ENCODE results near the gene BTBD18. TPM values are rescaled to one million over a fixed set of nuclear protein-coding genes. Genes with fewer than 3 reads are reported as not detected.

BTBD18 gene
- total and polyA plus RNA-seq, 4 donors = 0.13 TPM; not detected in 3

DNA sequence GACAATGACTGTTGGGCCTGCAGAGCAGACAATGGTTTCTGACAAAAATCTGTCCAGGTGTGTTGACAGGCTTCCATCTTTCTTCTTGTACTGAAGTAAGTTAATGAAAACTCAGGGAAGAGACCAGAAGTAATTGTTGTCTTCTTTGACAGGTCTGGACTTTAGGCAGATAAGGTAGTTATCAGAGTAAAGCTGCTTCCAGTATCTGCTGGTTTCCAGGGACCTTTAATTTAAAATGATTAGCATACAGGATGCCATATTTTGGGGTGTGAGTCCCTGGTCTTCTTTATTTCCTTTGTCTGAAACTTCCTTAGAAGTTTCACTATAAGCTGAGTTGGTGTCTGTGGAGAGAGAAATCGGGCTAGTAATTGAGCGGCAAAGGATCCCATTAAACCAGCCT, 37.8 kb downstream of the BTBD18 start:
- TF ChIP-seq ZBTB33 (IDR thresholded peaks at IDR 0.05) (no peak), HNF4A (conservative IDR thresholded peaks at IDR 0.05) (no peak), MAX (IDR thresholded peaks at IDR 0.05) (no peak), SP1 (IDR thresholded peaks at IDR 0.05) (no peak), GABPA (IDR thresholded peaks at IDR 0.05 in 1 of 2, conservative IDR thresholded peaks at IDR 0.05 in 1 of 2) (no peak), YY1 (IDR thresholded peaks at IDR 0.05) (no peak), FOXA1 (IDR thresholded peaks at IDR 0.05) (no peak), RAD21 (IDR thresholded peaks at IDR 0.05) (no peak), TAF1 (conservative IDR thresholded peaks at IDR 0.05) (no peak), FOXA2 (IDR thresholded peaks at IDR 0.05) (no peak), HNF4G (IDR thresholded peaks at IDR 0.05) (no peak)
- TF ChIP-seq, protein P1, sequence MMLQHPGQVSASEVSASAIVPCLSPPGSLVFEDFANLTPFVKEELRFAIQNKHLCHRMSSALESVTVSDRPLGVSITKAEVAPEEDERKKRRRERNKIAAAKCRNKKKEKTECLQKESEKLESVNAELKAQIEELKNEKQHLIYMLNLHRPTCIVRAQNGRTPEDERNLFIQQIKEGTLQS (IDR thresholded peaks at IDR 0.05) = no peak
- TF ChIP-seq, protein P2, sequence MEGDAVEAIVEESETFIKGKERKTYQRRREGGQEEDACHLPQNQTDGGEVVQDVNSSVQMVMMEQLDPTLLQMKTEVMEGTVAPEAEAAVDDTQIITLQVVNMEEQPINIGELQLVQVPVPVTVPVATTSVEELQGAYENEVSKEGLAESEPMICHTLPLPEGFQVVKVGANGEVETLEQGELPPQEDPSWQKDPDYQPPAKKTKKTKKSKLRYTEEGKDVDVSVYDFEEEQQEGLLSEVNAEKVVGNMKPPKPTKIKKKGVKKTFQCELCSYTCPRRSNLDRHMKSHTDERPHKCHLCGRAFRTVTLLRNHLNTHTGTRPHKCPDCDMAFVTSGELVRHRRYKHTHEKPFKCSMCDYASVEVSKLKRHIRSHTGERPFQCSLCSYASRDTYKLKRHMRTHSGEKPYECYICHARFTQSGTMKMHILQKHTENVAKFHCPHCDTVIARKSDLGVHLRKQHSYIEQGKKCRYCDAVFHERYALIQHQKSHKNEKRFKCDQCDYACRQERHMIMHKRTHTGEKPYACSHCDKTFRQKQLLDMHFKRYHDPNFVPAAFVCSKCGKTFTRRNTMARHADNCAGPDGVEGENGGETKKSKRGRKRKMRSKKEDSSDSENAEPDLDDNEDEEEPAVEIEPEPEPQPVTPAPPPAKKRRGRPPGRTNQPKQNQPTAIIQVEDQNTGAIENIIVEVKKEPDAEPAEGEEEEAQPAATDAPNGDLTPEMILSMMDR (IDR thresholded peaks at IDR 0.05; ENCODE audit: low read depth, low read length, missing input control) = no peak
- Histone ChIP-seq H3K9ac (ENCODE audit: low read depth in 1 of 2, low read length in 2 of 2) (no peak overlapping the region), H3K9me3 (ENCODE audit: control insufficient read depth in 4 of 4, low read length in 3 of 4) (no peaks in the 10 kb centered on the region), H3K4me3 (ENCODE audit: low read depth in 1 of 3, low read length in 3 of 3) (peak overlapping the region; percentile 82 to 97 (median 95)), H3K36me3 (ENCODE audit: control insufficient read depth in 4 of 4, insufficient read depth in 3 of 4, low read depth in 1 of 4, low read length in 3 of 4) (peaks cover 0 to 3% (median 0%) of the 10 kb centered on the region in 4 donors), H3K27me3 (ENCODE audit: control insufficient read depth in 4 of 4, insufficient read depth in 4 of 4, low read length in 3 of 4) (no peaks in the 10 kb centered on the region), H3K4me1 (ENCODE audit: control insufficient read depth in 4 of 4, insufficient read depth in 4 of 4, low read length in 3 of 4) (peaks cover 10 to 34% (median 31%) of the 10 kb centered on the region in 4 donors), H3K27ac (ENCODE audit: low read depth in 1 of 2, low read length in 2 of 2) (no peak overlapping the region)
- DNase-seq (ENCODE audit: low spot score) = no peak
- WGBS = 91% methylated on average over 2 of the region's 2 CpGs

DNA sequence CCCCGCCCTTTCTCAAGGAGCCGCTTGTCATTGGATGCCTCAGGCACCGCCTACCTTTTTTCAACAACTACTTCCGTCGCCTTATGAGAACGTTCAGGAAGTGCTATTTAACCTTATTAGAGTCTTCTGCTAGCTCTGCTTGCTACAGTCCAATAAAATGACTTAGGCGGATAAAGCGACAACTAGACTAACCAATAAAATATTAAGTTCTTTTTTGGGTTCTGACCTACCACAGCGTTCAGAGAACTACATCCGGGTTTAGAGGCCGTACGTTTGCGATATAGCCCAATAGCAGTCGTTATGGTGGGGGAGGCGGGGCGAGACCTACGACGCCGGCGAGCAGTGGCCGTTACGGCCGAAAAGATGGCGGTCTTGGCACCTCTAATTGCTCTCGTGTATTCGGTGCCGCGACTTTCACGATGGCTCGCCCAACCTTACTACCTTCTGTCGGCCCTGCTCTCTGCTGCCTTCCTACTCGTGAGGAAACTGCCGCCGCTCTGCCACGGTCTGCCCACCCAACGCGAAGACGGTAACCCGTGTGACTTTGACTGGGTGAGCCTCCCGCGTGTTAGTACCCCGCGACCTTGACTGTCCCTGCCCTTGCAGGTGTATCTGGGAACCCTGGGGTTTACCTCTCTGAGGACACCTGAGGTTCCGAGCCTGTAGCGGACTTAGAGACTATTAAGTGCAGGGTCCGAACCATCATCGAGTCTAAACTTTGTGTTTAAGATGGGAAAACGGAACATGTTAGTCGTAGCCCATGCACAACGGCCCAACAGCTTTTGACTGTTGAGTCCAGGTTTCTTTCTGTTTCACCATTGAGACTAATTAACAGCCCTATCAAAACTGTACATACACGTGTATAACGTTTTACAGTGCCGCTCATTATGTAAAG, 39.1 kb downstream of the BTBD18 start, which contains the start of gene TMX2:
TSS of gene TMX2 (plus strand) at position 338 of the 895 bp plus-strand sequence. CDS start at position 364, 26 bp downstream.
- peak; percentile 87 for DNase-seq (ENCODE audit: low spot score)
- H3K9me3 ChIP-seq (ENCODE audit: control insufficient read depth in 4 of 4, low read length in 3 of 4) = no peaks in the 10 kb centered on the region
- H3K4me1 ChIP-seq (ENCODE audit: control insufficient read depth in 4 of 4, insufficient read depth in 4 of 4, low read length in 3 of 4) = peaks cover 10 to 34% (median 31%) of the 10 kb centered on the region in 4 donors
- H3K27me3 ChIP-seq (ENCODE audit: control insufficient read depth in 4 of 4, insufficient read depth in 4 of 4, low read length in 3 of 4) = no peaks in the 10 kb centered on the region
- peak within 1 kb of the TSS; percentile 86 to 97 (median 95) for H3K4me3 ChIP-seq (ENCODE audit: low read depth in 1 of 3, low read length in 3 of 3)
- peak within 1 kb of the TSS; percentile 76 to 80 for H3K9ac ChIP-seq (ENCODE audit: low read depth in 1 of 2, low read length in 2 of 2)
- peak within 1 kb of the TSS; percentile 60 to 86 for H3K27ac ChIP-seq (ENCODE audit: low read depth in 1 of 2, low read length in 2 of 2)
- WGBS = under 1% methylated on average over 53 of the region's 53 CpGs
- H3K36me3 ChIP-seq (ENCODE audit: control insufficient read depth in 4 of 4, insufficient read depth in 3 of 4, low read depth in 1 of 4, low read length in 3 of 4) = peaks cover 0 to 2% (median 0%) of the 10 kb centered on the region in 4 donors
- TF ChIP-seq RAD21 (IDR thresholded peaks at IDR 0.05) (peak in 1 of 2 donors; percentile 14), HNF4G (IDR thresholded peaks at IDR 0.05) (peak; percentile 7), SP1 (IDR thresholded peaks at IDR 0.05) (peak; percentile 94), TAF1 (conservative IDR thresholded peaks at IDR 0.05) (peak; percentile 59), GABPA (IDR thresholded peaks at IDR 0.05 in 1 of 2, conservative IDR thresholded peaks at IDR 0.05 in 1 of 2) (peak; percentile 96 to 98), ZBTB33 (IDR thresholded peaks at IDR 0.05) (peak; percentile 60), YY1 (IDR thresholded peaks at IDR 0.05) (peak; percentile 99), MAX (IDR thresholded peaks at IDR 0.05) (peak; percentile 7), EGR1 (IDR thresholded peaks at IDR 0.05; ENCODE audit: low read depth in 2 of 2) (no peak), FOXA2 (IDR thresholded peaks at IDR 0.05) (no peak)
- TF ChIP-seq, protein P3, sequence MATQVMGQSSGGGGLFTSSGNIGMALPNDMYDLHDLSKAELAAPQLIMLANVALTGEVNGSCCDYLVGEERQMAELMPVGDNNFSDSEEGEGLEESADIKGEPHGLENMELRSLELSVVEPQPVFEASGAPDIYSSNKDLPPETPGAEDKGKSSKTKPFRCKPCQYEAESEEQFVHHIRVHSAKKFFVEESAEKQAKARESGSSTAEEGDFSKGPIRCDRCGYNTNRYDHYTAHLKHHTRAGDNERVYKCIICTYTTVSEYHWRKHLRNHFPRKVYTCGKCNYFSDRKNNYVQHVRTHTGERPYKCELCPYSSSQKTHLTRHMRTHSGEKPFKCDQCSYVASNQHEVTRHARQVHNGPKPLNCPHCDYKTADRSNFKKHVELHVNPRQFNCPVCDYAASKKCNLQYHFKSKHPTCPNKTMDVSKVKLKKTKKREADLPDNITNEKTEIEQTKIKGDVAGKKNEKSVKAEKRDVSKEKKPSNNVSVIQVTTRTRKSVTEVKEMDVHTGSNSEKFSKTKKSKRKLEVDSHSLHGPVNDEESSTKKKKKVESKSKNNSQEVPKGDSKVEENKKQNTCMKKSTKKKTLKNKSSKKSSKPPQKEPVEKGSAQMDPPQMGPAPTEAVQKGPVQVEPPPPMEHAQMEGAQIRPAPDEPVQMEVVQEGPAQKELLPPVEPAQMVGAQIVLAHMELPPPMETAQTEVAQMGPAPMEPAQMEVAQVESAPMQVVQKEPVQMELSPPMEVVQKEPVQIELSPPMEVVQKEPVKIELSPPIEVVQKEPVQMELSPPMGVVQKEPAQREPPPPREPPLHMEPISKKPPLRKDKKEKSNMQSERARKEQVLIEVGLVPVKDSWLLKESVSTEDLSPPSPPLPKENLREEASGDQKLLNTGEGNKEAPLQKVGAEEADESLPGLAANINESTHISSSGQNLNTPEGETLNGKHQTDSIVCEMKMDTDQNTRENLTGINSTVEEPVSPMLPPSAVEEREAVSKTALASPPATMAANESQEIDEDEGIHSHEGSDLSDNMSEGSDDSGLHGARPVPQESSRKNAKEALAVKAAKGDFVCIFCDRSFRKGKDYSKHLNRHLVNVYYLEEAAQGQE (IDR thresholded peaks at IDR 0.05) = peak; percentile 34
- TF ChIP-seq, protein P2 (IDR thresholded peaks at IDR 0.05; ENCODE audit: low read depth, low read length, missing input control) = no peak
